ENCODE data around the gene ELMO1.

Gene ELMO1

GRCh38 chr7:37224746-37225145 is 223.9 kb downstream of the ELMO1 start:
- H3K4me3 ChIP-seq (ENCODE audit: low read depth, low read length) = no peak overlapping the region
- TF ChIP-seq MYC (IDR thresholded peaks at IDR 0.05; ENCODE audit: low read depth, low read length) (no peak), CTCF (IDR thresholded peaks at IDR 0.05; ENCODE audit: low read depth, low read length) (no peak), POLR2A (IDR thresholded peaks at IDR 0.05; ENCODE audit: extremely low read depth, insufficient read length) (no peak), MAX (IDR thresholded peaks at IDR 0.05; ENCODE audit: low read depth, low read length) (no peak)
- no peak for DNase-seq (ENCODE audit: low read depth)

GRCh38 chr7:37220664-37221063 is 228.0 kb downstream of the ELMO1 start:
- no peak for TF ChIP-seq POLR2A (IDR thresholded peaks at IDR 0.05; ENCODE audit: extremely low read depth, insufficient read length)
- no peak for TF ChIP-seq MAX (IDR thresholded peaks at IDR 0.05; ENCODE audit: low read depth, low read length)
- TF ChIP-seq MYC (IDR thresholded peaks at IDR 0.05; ENCODE audit: low read depth, low read length) = no peak
- no peak for TF ChIP-seq CTCF (IDR thresholded peaks at IDR 0.05; ENCODE audit: low read depth, low read length)
- DNase-seq (ENCODE audit: low read depth) = peak; percentile 16
- no peak overlapping the region for H3K4me3 ChIP-seq (ENCODE audit: low read depth, low read length)

GRCh38 chr7:37218956-37219355 is 229.7 kb downstream of the ELMO1 start:
- no peak overlapping the region for H3K4me3 ChIP-seq (ENCODE audit: low read depth, low read length)
- DNase-seq (ENCODE audit: low read depth) = no peak
- TF ChIP-seq MAX (IDR thresholded peaks at IDR 0.05; ENCODE audit: low read depth, low read length) (no peak), MYC (IDR thresholded peaks at IDR 0.05; ENCODE audit: low read depth, low read length) (no peak), CTCF (IDR thresholded peaks at IDR 0.05; ENCODE audit: low read depth, low read length) (no peak), POLR2A (IDR thresholded peaks at IDR 0.05; ENCODE audit: extremely low read depth, insufficient read length) (no peak)

GRCh38 chr7:37216923-37217322 is 231.7 kb downstream of the ELMO1 start:
- no peak for DNase-seq (ENCODE audit: low read depth)
- H3K4me3 ChIP-seq (ENCODE audit: low read depth, low read length) = no peak overlapping the region
- TF ChIP-seq MYC (IDR thresholded peaks at IDR 0.05; ENCODE audit: low read depth, low read length) (no peak), CTCF (IDR thresholded peaks at IDR 0.05; ENCODE audit: low read depth, low read length) (no peak), MAX (IDR thresholded peaks at IDR 0.05; ENCODE audit: low read depth, low read length) (no peak), POLR2A (IDR thresholded peaks at IDR 0.05; ENCODE audit: extremely low read depth, insufficient read length) (no peak)

- no peak overlapping the region for H3K4me3 ChIP-seq (ENCODE audit: low read depth, low read length)
- peak; percentile 38 for DNase-seq (ENCODE audit: low read depth)
- TF ChIP-seq CTCF (IDR thresholded peaks at IDR 0.05; ENCODE audit: low read depth, low read length) (no peak), MYC (IDR thresholded peaks at IDR 0.05; ENCODE audit: low read depth, low read length) (no peak), MAX (IDR thresholded peaks at IDR 0.05; ENCODE audit: low read depth, low read length) (no peak), POLR2A (IDR thresholded peaks at IDR 0.05; ENCODE audit: extremely low read depth, insufficient read length) (no peak)
These were observed 232.4 kb downstream of the ELMO1 start for GRCh38 chr7:37216156-37216852.

Data from NB4 (cell line).